ENCODE measurements around the gene WDR77. TPM values are rescaled to one million over a fixed set of nuclear protein-coding genes. Genes with fewer than 3 reads are reported as not detected.

The WDR77 gene
- total and polyA plus RNA-seq, 8 donors: 18.9 to 58.4 (median 48.4) TPM

- H3K4me3 ChIP-seq: no peak overlapping the region
- intact Hi-C loops (cut with DNase I): no loop called here
- DNase-seq (no peak), ATAC-seq (no peak)
- H3K36me3 ChIP-seq: no peaks in the 10 kb centered on the region
- H3K4me1 ChIP-seq: no peaks in the 10 kb centered on the region
- no peak for TF ChIP-seq CTCF (IDR thresholded peaks at IDR 0.05)
- H3K27me3 ChIP-seq: no peaks in the 10 kb centered on the region
- H3K27ac ChIP-seq: no peak overlapping the region
- H3K9me3 ChIP-seq: no peaks in the 10 kb centered on the region
Measured at GRCh38 chr1:111424281-111424680, 24.8 kb downstream of the WDR77 start.

GRCh38 chr1:111422546-111423391, 26.3 kb downstream of the WDR77 start:
- no peaks in the 10 kb centered on the region for H3K36me3 ChIP-seq
- no peak overlapping the region for H3K27ac ChIP-seq
- H3K4me1 ChIP-seq: peaks cover 0 to 3% of the 10 kb centered on the region in 2 donors
- no peak overlapping the region for H3K4me3 ChIP-seq
- no peaks in the 10 kb centered on the region for H3K27me3 ChIP-seq
- DNase-seq (peak in 2 of 4 donors; percentile 72 to 79), ATAC-seq (peak; percentile 89)
- intact Hi-C loops (cut with DNase I): no loop called here
- TF ChIP-seq CTCF (IDR thresholded peaks at IDR 0.05): no peak
- no peaks in the 10 kb centered on the region for H3K9me3 ChIP-seq

- intact Hi-C loops (cut with DNase I): no loop called here
- no peak for DNase-seq
- no peak for TF ChIP-seq CTCF (IDR thresholded peaks at IDR 0.05)
- Histone ChIP-seq H3K27me3 (no peaks in the 10 kb centered on the region), H3K36me3 (no peaks in the 10 kb centered on the region), H3K4me1 (peaks cover 0 to 3% of the 10 kb centered on the region in 2 donors), H3K4me3 (no peak overlapping the region), H3K27ac (no peak overlapping the region), H3K9me3 (no peaks in the 10 kb centered on the region)
- ATAC-seq: no peak
Measured at GRCh38 chr1:111420377-111420776, 28.7 kb downstream of the WDR77 start.

- H3K4me1 ChIP-seq: peaks cover 0 to 3% of the 10 kb centered on the region in 2 donors
- no peak for ATAC-seq
- no peak for TF ChIP-seq CTCF (IDR thresholded peaks at IDR 0.05)
Measured at GRCh38 chr1:111419037-111419436, 30.0 kb downstream of the WDR77 start.

GRCh38 chr1:111417755-111418154, 31.3 kb downstream of the WDR77 start:
- Histone ChIP-seq H3K36me3 (no peaks in the 10 kb centered on the region), H3K4me3 (no peak overlapping the region), H3K27me3 (no peaks in the 10 kb centered on the region), H3K27ac (no peak overlapping the region), H3K4me1 (peaks cover 0 to 3% of the 10 kb centered on the region in 2 donors), H3K9me3 (no peaks in the 10 kb centered on the region)
- ATAC-seq: peak; percentile 77
- no peak for TF ChIP-seq CTCF (IDR thresholded peaks at IDR 0.05)
- intact Hi-C loops (cut with DNase I): no loop called here
- peak in 1 of 4 donors; percentile 9 for DNase-seq

More at GRCh38 chr1:111419037-111419436, 30.0 kb downstream of the WDR77 start:
- no peaks in the 10 kb centered on the region for H3K36me3 ChIP-seq
- no peaks in the 10 kb centered on the region for H3K9me3 ChIP-seq
- no peak overlapping the region for H3K4me3 ChIP-seq
- H3K27me3 ChIP-seq: no peaks in the 10 kb centered on the region
- DNase-seq: no peak
- intact Hi-C loops (cut with DNase I): no loop called here
- no peak overlapping the region for H3K27ac ChIP-seq
